Amygdala (tissue), 56 donors: ENCODE data around the gene ARSI.

Experiments
- DNase-seq, 56 donors: peaks; one replicate each; lab custom pipeline; 2025; lab: John Stamatoyannopoulos, UW

The ARSI gene

GRCh38 chr5:150295741-150296486 lies 6.8 kb downstream of the ARSI start:
- DNase-seq, result peak in 20 of 56 donors; percentile 28 to 74 (median 50)

DNA sequence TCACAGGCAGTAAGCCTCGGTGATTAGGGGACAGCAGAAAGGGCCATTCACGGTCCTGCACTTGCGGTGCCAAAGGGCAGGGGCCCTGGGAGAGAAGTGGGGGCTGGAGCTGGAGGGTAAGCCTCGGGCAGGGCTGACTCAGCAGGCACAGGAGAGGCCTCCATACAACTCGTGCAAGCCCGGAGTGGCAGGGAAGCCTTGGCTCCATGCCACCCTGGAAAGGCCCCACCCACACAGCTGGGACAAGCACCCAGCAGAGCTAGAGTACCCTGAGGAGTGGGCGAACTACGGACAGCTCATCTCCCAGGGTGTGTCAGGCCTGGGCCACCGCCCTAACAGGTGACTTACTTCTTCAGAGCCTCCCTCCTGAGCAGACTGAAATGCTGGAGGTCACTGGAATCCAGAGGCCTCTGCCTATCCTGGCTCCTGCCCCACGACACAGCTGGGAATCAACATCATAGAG lies 7.5 kb downstream of the ARSI start:
- DNase-seq, result peak in 11 of 56 donors; percentile 23 to 55 (median 39)

GRCh38 chr5:150294551-150295071 lies 8.1 kb downstream of the ARSI start:
- no peak for DNase-seq

- peak in 1 of 56 donors; percentile 29 for DNase-seq
These were observed 9.4 kb downstream of the ARSI start for GRCh38 chr5:150293091-150293941.

DNA sequence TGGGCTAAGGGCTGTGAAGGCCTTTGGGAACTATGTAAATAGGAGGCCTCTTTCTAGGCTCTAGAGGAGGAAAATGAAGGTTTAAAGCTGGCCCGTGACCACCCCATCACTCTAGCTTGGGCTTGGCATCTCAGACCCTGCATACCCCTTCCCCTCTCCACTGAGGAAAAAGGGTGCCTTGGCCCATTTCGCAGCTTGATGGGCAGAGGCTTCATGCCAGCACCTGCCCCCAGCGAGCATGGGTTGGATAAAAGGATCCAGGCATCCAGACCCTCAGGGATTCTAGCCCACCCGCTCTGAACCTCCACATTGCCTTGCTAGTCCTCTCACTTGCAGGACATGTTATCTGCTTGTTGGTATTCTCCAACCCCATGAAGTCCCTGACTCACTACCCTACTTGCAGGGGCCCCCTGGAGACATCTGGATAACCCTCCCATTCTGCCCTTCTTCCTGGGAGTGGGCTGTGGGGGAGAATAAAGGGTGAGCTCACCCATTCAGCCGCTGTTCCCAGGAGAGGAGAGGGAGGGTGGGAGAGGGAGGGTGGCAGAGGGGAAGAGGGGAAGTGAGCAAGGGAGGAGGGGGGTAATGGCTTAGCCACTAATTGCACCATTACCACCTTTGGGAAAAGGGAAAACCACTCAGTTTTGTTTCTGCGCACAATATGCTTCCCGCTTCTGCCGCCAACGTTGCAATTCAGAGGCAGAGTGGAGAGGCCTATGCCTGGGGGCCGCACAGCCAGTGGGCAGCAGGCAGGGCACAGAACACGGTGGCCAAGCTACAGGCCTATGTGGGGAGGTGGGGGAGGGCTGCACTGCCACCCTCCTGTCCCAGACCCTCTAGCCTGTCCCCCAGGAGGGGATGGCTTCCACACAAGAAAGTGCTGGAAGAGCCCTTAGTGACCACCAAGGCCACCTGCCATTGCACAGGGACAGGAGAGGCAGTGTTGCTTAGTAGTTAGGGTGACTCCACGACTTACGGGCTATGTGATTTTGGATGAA lies 11.0 kb downstream of the ARSI start:
- DNase-seq, result no peak

GRCh38 chr5:150289551-150290390 lies 12.9 kb downstream of the ARSI start, which contains the start of gene CAMK2A:
CAMK2A (minus strand) TSS chr5:150289773; CDS start chr5:150289625, 148 bp downstream.
- DNase-seq, result peak in 43 of 56 donors; percentile 19 to 87 (median 67)

DNA sequence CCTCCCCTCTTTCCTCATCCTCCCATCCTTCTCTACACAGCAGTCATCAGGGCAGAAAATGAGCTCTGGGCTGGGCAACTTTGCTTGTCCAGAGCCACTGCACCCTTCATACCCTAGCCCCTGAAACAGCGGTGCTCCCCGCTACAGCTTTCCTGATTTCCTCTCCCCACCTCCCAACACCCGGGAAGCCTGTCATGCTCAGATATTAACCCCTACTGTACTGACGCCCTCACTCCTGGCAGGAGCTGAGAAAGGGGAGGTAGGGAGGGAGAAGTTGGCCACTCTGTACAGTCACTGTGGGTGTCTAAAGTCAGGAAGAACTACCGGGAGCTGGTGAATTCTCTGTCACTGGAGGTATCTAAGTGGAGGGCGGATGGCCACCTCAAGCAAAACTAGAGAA lies 13.9 kb downstream of the ARSI start:
- no peak for DNase-seq

DNA sequence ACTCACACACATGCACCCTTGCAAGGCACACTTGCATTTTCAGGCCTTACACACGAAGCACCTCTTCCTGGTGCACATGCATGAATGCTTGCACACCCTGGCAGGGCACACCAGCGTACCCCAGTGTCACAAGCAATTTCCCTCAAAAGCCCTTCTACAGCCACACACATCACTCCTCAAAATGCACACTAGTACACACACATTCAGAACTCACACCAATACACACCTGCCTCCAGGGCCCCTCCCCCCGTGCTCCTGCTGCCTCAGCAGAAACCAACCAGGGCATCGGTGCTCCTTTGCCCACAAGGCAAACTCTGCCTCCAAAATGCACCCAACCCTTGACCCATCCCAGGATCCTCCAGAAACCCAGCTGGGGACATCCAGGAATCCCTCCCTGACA lies 14.3 kb downstream of the ARSI start:
- DNase-seq, result no peak

GRCh38 chr5:150286820-150287219 lies 15.9 kb downstream of the ARSI start:
- no peak for DNase-seq

- DNase-seq, result no peak
These were observed 17.6 kb downstream of the ARSI start for GRCh38 chr5:150285114-150285513.

GRCh38 chr5:150284311-150284710 lies 18.4 kb downstream of the ARSI start:
- peak in 15 of 56 donors; percentile 20 to 62 (median 44) for DNase-seq

GRCh38 chr5:150283904-150284303 lies 18.8 kb downstream of the ARSI start:
- DNase-seq, result no peak

GRCh38 chr5:150281987-150282386 lies 20.7 kb downstream of the ARSI start:
- DNase-seq, result peak in 1 of 56 donors; percentile 29

GRCh38 chr5:150279330-150280020 lies 23.2 kb downstream of the ARSI start:
- no peak for DNase-seq

- no peak for DNase-seq
These were observed 23.8 kb downstream of the ARSI start for GRCh38 chr5:150278916-150279315.

DNA sequence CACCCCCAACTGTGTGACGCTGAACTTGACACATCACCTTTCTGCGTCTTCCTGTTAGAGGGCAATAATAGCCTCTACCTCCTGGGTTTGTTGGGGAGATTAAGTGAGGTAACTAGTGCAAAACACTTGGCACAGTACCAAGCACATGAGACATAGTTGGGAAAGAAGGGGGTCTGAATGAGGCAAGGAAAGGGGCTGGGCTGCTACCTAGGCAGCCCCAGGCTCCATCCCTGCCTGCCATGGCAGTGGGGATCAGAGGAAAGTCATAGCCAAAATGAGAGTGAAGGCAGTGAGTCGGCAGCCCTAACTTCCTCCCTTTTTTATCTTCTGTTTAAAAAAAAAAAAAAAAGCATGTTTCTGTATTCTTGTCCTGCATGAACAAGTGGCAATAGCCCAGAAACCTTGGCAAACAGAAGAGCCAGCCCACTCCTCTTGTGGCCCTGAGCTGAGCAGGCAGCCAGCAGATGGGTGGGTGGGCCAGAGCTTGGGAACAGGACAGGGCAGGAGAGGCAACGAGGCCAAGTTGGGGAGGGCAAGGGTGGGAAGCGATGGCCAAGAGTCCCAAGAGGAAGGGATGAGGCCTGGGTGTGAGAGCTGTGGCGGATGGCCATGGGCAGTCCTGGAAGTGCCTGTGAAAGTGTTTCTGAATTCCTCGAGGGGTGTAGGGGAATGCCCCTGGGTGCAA lies 24.5 kb downstream of the ARSI start:
- peak in 3 of 56 donors; percentile 37 to 43 (median 37) for DNase-seq

- DNase-seq, result no peak
These were observed 25.7 kb downstream of the ARSI start for GRCh38 chr5:150277043-150277442.

GRCh38 chr5:150274811-150275210 lies 27.9 kb downstream of the ARSI start:
- no peak for DNase-seq
